ENCODE measurements around the gene IDH3B.
A peak's percentile ranks its signal among the peaks of the same experiment; 100 is the strongest.

The IDH3B gene

DNA sequence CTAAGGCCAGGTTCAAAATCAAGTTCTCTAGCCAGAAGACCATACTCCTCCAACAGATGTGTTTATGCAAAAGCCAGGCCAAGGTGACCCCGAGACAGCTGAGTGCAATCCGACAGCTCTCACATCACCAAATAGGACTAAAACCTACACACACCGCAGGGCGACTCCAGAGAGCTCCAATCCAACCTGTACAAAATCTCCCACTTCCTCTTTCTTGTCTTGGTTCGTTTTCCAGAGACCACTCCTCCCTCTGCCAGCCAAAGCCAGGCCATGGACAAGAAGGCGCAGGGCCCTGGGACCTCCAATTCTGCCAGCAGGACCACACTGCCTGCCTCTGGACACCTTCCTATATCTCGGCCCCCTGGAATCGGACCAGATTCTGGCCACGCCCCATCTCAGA lies 23.1 kb downstream of the IDH3B start:
- H3K36me3 Mint-ChIP-seq (ENCODE audit: insufficient read depth): peaks cover 3% of the 10 kb centered on the region
- DNase-seq: no peak
- no peak for ATAC-seq (replicated peaks)
- H3K27me3 Mint-ChIP-seq: no peaks in the 10 kb centered on the region
- H3K9me3 Mint-ChIP-seq: no peaks in the 10 kb centered on the region
- H3K27ac Mint-ChIP-seq: no peak overlapping the region
- H3K4me1 Mint-ChIP-seq (ENCODE audit: low read depth in 2 of 2): peaks cover 9 to 17% of the 10 kb centered on the region in 2 donors
- no peak overlapping the region for H3K4me3 Mint-ChIP-seq

DNA sequence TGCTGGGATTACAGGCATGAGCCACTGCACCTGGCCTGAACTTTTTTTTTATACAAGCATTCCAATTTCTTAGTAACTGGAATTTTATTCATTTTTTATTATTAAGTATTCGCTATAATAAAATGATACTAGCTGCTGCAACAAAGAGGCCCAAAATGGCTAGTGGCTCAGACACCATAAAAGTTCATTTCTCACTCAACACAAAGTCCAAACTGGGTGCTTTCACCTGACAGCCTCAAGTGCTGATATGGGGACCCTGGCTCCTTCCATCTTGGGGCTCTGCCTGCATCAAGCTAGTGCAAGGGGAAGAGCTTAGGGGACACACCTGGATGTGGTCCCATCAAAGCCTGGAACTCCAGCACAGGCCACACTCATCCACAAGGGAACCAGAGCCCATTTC lies 23.8 kb downstream of the IDH3B start:
- no peaks in the 10 kb centered on the region for H3K9me3 Mint-ChIP-seq
- no peak overlapping the region for H3K27ac Mint-ChIP-seq
- ATAC-seq (replicated peaks) (no peak), DNase-seq (no peak)
- peaks cover 3% of the 10 kb centered on the region for H3K36me3 Mint-ChIP-seq (ENCODE audit: insufficient read depth)
- H3K4me1 Mint-ChIP-seq (ENCODE audit: low read depth in 2 of 2): peaks cover 9 to 17% of the 10 kb centered on the region in 2 donors
- no peak overlapping the region for H3K4me3 Mint-ChIP-seq
- no peaks in the 10 kb centered on the region for H3K27me3 Mint-ChIP-seq

DNA sequence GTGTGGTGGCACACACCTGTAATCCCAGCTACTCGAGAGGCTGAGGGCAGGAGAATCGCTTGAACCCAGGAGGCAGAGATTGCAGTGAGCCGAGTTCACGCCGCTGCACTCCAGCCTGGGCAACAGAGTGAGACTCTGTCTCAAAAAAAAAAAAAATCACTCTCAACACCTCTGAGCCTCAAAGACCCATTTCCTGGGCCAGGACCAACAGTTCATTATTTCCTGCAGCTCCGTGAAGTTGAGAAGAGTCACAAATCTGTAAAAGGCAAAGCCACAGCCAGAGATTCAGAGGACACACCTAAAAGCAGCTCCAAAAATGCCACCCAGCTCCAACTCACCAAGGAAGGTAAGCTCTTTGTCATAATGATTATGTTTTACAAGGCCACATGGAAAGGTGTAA lies 26.8 kb downstream of the IDH3B start:
- Mint-ChIP-seq H3K9me3 (no peaks in the 10 kb centered on the region), H3K27ac (peak overlapping the region; percentile 32 to 81), H3K27me3 (peaks cover 0 to 25% of the 10 kb centered on the region in 2 donors), H3K4me3 (peak overlapping the region; percentile 37 to 51), H3K36me3 (ENCODE audit: insufficient read depth) (peaks cover 3% of the 10 kb centered on the region), H3K4me1 (ENCODE audit: low read depth in 2 of 2) (peaks cover 9 to 17% of the 10 kb centered on the region in 2 donors)
- no peak for DNase-seq
- peak; percentile 76 for ATAC-seq (replicated peaks)

DNA sequence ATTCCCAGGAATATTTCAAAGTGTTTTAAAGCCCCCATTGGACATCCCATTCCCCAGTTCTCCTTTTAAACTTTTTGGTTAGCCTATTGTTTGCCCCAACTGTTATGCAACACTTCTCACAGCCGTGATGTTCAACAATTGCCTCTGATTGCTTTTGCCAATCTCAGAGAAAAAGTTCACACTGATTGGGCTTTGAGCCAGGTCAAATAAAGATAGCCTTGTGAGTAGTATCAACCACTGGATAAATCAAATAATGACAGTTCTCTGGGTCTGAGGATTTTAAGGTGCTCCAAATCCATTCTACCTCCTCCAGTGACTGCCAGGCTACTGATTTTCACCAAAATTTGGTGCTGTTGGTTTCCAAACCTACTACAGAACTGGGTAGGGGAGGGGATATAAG lies 30.6 kb downstream of the IDH3B start:
- ATAC-seq (replicated peaks): no peak
- Mint-ChIP-seq H3K27ac (no peak overlapping the region), H3K4me1 (ENCODE audit: low read depth in 2 of 2) (peaks cover 6 to 17% of the 10 kb centered on the region in 2 donors), H3K27me3 (peaks cover 6 to 46% of the 10 kb centered on the region in 2 donors), H3K4me3 (no peak overlapping the region), H3K9me3 (no peaks in the 10 kb centered on the region), H3K36me3 (ENCODE audit: insufficient read depth) (no peaks in the 10 kb centered on the region)
- no peak for DNase-seq

DNA sequence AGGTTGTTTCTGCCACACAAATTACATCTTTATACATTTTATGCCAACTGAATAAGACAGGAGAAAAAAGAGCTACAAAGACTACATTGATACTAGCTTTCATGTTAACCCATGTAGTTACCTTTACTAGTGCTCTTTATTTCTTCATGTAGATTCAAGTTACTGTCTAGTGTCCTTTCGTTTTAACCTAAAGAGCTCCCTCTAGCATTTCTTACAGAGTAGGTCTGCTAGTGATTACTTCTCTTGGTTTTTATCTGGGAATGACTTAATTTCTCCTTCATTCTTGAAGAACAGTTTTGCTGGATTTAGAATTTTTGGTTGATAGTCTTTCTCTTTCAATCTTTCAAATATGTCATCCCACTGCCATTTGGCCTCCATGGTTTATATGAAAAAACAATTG lies 32.8 kb downstream of the IDH3B start:
- DNase-seq (no peak), ATAC-seq (replicated peaks) (no peak)
- Mint-ChIP-seq H3K4me3 (no peak overlapping the region), H3K36me3 (ENCODE audit: insufficient read depth) (no peaks in the 10 kb centered on the region), H3K4me1 (ENCODE audit: low read depth in 2 of 2) (peaks cover 0 to under 1% of the 10 kb centered on the region in 2 donors), H3K9me3 (peaks cover 0 to 3% of the 10 kb centered on the region in 2 donors), H3K27me3 (peaks cover 6 to 46% of the 10 kb centered on the region in 2 donors), H3K27ac (no peak overlapping the region)

DNA sequence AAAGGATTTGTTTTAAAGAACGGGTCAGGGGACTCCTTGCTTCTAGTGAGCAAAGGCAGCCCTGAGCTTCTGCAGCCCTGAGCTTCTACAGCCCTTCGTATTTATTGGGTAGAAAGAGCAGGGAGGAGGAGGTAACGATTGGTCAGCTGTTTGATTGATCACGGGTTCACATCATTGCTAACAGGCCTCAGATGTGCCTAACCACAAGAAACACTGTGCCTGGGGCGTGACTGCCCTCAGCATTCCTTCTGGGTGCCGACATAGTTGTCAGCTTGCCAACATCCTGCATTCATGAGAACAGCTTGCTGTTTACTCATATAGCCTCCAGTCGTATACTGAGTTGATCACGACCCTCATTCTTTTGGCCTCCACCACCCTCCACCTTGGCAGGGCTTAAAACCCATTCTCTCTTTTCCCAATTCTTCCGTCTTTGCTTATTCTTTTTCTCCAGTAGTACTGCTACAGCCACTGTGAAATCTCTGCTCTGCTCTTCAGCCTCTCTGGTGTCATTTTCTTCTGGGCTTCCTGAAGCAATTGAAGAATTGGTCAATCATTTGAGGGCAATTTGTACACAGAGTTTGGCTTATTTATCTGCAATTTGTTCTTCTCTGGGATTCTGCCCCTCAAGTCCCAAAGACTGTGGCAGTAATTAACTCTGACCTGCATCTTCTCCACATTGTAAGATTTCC lies 37.0 kb downstream of the IDH3B start:
- Mint-ChIP-seq H3K9me3 (peaks cover 0 to 7% of the 10 kb centered on the region in 2 donors), H3K4me1 (ENCODE audit: low read depth in 2 of 2) (no peaks in the 10 kb centered on the region), H3K27me3 (peaks cover 11 to 18% of the 10 kb centered on the region in 2 donors), H3K36me3 (ENCODE audit: insufficient read depth) (no peaks in the 10 kb centered on the region), H3K4me3 (no peak overlapping the region), H3K27ac (no peak overlapping the region)
- no peak for ATAC-seq (replicated peaks)
- DNase-seq: no peak

DNA sequence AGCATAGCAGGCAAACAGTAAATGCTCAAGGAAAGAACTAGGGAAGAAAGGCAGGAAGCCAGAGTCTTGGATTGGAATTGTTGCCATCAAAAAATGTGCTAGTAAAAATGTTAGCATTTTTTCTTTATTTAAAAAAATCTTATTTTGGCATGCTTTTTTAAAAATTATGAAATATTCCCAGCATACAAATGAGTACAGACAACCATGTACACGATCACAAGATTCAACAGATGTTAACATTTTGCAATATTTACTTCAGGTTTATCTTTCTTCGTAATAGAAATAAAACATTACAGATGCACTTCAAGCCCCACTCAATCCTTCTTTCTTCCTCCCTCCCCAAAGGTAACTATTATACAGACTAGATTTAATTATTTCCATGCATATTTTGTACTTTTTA lies 39.0 kb downstream of the IDH3B start:
- Mint-ChIP-seq H3K4me3 (no peak overlapping the region), H3K27ac (no peak overlapping the region), H3K36me3 (ENCODE audit: insufficient read depth) (no peaks in the 10 kb centered on the region), H3K9me3 (peaks cover 0 to 7% of the 10 kb centered on the region in 2 donors), H3K27me3 (peaks cover 12 to 19% of the 10 kb centered on the region in 2 donors), H3K4me1 (ENCODE audit: low read depth in 2 of 2) (no peaks in the 10 kb centered on the region)
- DNase-seq: no peak
- no peak for ATAC-seq (replicated peaks)

DNA sequence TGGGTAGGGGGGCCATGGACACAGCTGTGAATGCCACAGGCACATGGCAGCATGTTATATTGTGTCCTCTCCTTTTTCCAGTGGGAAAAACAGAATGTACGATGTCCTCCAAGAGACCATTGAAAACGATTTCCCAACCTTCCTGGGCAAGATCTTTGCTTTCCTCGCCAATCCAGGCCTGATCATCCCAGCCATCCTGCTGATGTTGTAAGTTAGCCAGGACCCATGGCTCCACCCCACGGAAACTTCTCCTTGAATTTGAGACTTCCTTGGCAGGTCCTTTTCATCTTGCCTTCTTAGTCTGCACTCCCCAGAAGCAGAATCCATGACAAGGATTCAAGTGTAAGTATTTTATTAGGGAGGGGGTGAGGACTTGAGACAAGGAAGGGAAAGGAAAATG lies 39.8 kb downstream of the IDH3B start:
- Mint-ChIP-seq H3K27me3 (peaks cover 20 to 27% of the 10 kb centered on the region in 2 donors), H3K27ac (no peak overlapping the region), H3K36me3 (ENCODE audit: insufficient read depth) (no peaks in the 10 kb centered on the region), H3K9me3 (peaks cover 0 to 7% of the 10 kb centered on the region in 2 donors), H3K4me3 (no peak overlapping the region), H3K4me1 (ENCODE audit: low read depth in 2 of 2) (no peaks in the 10 kb centered on the region)
- DNase-seq: no peak
- ATAC-seq (replicated peaks): no peak

DNA sequence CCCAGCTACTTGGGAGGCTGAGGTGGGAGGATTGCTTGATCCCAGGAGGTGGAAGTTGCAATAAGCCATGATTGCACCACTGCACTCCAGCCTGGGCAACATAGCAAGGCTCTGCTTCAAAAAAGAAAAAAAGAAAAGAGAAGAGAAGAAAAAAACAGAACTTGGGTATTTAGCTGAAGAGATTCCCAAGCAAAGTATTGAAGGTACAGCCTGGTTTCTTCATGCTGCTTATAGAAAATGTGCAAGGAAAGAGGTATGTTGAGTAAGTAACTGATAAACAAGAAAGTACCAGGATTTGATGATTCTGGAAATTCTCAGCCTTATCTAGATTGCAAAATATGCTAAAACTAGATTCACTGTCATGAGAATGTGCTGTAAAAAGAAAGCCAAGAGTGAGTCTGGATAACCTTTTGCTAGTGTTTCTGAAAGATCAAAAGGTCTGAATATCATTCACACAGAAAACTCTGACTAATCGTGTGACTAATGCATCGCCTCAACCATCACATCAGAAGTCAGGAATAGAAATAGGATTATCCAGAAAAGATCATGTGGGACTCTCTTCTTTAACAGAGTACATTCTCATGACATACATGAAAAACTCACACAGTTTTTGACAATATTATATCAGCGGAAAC lies 43.9 kb downstream of the IDH3B start:
- ATAC-seq (replicated peaks) (no peak), DNase-seq (no peak)
- Mint-ChIP-seq H3K36me3 (ENCODE audit: insufficient read depth) (no peaks in the 10 kb centered on the region), H3K4me1 (ENCODE audit: low read depth in 2 of 2) (no peaks in the 10 kb centered on the region), H3K9me3 (no peaks in the 10 kb centered on the region), H3K27ac (no peak overlapping the region), H3K27me3 (peaks cover 45 to 58% of the 10 kb centered on the region in 2 donors), H3K4me3 (no peak overlapping the region)

DNA sequence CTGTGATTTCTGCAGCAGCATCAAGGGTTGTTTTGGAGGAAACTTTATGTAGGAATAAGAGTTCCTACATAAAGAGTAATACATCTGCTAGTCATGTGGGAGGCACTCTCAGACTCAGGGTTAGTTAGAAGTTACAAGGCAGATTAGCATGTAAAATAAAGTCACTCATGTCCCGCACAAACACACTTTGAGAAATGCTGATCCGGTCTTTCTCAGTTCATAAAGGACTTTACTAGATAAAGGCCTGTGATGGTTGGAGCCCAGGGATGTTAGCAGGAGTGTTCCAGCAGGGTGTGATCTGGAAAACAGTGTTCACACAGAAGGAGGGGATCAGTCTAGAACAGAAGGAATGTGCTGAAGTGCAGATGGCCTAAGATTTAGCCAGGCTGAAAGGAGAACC lies 44.7 kb downstream of the IDH3B start:
- DNase-seq (no peak), ATAC-seq (replicated peaks) (no peak)
- H3K27ac Mint-ChIP-seq: no peak overlapping the region
- no peaks in the 10 kb centered on the region for H3K9me3 Mint-ChIP-seq
- no peaks in the 10 kb centered on the region for H3K36me3 Mint-ChIP-seq (ENCODE audit: insufficient read depth)
- H3K4me3 Mint-ChIP-seq: no peak overlapping the region
- no peaks in the 10 kb centered on the region for H3K4me1 Mint-ChIP-seq (ENCODE audit: low read depth in 2 of 2)
- peaks cover 50 to 61% of the 10 kb centered on the region in 2 donors for H3K27me3 Mint-ChIP-seq

DNA sequence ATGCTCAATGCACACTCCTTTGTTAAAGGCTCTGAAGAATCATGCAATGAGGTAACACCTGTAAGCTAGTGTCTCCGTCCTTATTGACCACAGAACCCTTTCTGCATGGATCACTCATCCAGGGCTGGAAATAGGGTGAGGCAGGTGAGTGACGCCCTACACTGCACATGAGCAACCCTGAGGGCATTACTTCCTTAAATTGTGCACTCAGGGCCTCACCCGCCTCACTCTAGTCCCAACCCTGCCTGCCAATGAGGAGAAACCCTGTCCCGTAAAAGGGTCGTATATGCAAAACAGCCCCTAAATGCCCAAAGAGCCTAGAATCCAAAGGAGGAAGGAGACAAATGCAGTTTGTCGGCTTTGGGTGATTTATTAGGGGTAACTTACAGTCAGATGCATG lies 45.2 kb downstream of the IDH3B start:
- Mint-ChIP-seq H3K36me3 (ENCODE audit: insufficient read depth) (no peaks in the 10 kb centered on the region), H3K27ac (no peak overlapping the region), H3K4me3 (no peak overlapping the region), H3K9me3 (no peaks in the 10 kb centered on the region), H3K27me3 (peaks cover 53 to 61% of the 10 kb centered on the region in 2 donors), H3K4me1 (ENCODE audit: low read depth in 2 of 2) (no peaks in the 10 kb centered on the region)
- DNase-seq: no peak
- no peak for ATAC-seq (replicated peaks)

DNA sequence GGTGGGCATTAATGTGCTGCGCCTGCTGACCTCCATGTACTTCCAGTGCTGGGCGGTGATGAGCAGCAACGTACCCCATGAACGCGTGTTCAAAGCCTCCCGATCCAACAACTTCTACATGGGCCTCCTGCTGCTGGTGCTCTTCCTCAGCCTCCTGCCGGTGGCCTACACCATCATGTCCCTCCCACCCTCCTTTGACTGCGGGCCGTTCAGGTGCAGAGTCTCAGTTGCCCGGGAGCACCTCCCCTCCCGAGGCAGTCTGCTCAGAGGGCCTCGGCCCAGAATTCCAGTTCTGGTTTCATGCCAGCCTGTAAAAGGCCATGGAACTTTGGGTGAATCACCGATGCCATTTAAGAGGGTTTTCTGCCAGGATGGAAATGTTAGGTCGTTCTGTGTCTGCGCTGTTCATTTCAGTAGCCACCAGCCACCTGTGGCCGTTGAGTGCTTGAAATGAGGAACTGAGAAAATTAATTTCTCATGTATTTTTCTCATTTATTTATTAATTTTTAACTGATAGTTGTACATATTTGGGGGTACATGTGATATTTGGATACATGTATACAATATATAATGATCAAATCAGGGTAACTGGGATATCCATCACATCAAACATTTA lies 46.8 kb downstream of the IDH3B start:
- peaks cover 59 to 65% of the 10 kb centered on the region in 2 donors for H3K27me3 Mint-ChIP-seq
- no peaks in the 10 kb centered on the region for H3K4me1 Mint-ChIP-seq (ENCODE audit: low read depth in 2 of 2)
- DNase-seq: no peak
- no peaks in the 10 kb centered on the region for H3K9me3 Mint-ChIP-seq
- H3K36me3 Mint-ChIP-seq (ENCODE audit: insufficient read depth): no peaks in the 10 kb centered on the region
- no peak overlapping the region for H3K27ac Mint-ChIP-seq
- no peak overlapping the region for H3K4me3 Mint-ChIP-seq
- ATAC-seq (replicated peaks): no peak

DNA sequence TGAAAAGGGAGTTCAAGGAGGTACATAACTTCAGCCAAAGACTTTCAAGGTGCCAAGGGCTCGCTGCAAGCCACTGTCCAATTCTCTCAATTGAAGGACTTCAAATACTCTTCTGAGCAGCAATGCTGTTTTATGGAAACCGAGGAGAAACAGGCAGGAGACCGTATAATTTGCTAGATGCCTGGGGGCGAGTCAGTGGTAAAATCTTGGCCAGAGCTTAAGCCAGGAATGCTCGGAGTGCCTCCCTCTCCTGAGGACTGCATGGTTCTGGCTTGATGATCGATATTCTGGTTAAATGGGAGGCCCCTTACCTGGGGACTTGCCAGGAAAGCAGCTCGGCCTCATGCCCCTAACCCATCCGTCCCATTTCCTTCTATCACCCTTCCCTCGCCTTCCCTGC lies 47.4 kb downstream of the IDH3B start:
- H3K9me3 Mint-ChIP-seq: no peaks in the 10 kb centered on the region
- H3K27me3 Mint-ChIP-seq: peaks cover 64 to 70% of the 10 kb centered on the region in 2 donors
- H3K4me3 Mint-ChIP-seq: no peak overlapping the region
- H3K27ac Mint-ChIP-seq: no peak overlapping the region
- H3K4me1 Mint-ChIP-seq (ENCODE audit: low read depth in 2 of 2): no peaks in the 10 kb centered on the region
- DNase-seq (no peak), ATAC-seq (replicated peaks) (no peak)
- H3K36me3 Mint-ChIP-seq (ENCODE audit: insufficient read depth): no peaks in the 10 kb centered on the region

DNA sequence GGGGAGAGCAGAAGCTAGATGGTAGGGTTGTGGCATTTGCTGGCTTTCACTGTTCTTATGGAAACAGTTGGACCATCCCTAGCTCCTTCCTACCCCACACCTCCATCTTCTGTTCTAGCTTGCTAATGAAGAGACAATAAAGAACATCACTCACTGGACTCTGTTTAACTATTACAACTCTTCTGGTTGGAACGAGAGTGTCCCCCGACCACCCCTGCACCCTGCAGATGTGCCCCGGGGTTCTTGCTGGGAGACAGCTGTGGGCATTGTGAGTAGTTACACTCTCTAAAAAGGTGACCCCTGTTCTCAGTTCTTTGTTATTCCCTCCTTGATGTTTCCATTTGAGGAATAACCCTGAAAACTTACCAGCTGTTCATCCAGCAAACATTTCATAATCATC lies 51.9 kb downstream of the IDH3B start:
- Mint-ChIP-seq H3K27me3 (peaks cover 63 to 67% of the 10 kb centered on the region in 2 donors), H3K27ac (no peak overlapping the region), H3K36me3 (ENCODE audit: insufficient read depth) (no peaks in the 10 kb centered on the region)

More for the DNA sequence above, 51.9 kb downstream of the IDH3B start:
- Mint-ChIP-seq H3K4me1 (ENCODE audit: low read depth in 2 of 2) (no peaks in the 10 kb centered on the region), H3K9me3 (peaks cover 5% of the 10 kb centered on the region in 2 donors), H3K4me3 (no peak overlapping the region)
- DNase-seq (no peak), ATAC-seq (replicated peaks) (no peak)

Data from effector memory CD8-positive, alpha-beta T cell (primary cell).